ENCODE results near the gene NKD1. TPM values are rescaled to one million over a fixed set of nuclear protein-coding genes. Genes with fewer than 3 reads are reported as not detected.

Gene NKD1
- total RNA-seq, 1 donor from 2014 or later = 54.7 TPM

DNA sequence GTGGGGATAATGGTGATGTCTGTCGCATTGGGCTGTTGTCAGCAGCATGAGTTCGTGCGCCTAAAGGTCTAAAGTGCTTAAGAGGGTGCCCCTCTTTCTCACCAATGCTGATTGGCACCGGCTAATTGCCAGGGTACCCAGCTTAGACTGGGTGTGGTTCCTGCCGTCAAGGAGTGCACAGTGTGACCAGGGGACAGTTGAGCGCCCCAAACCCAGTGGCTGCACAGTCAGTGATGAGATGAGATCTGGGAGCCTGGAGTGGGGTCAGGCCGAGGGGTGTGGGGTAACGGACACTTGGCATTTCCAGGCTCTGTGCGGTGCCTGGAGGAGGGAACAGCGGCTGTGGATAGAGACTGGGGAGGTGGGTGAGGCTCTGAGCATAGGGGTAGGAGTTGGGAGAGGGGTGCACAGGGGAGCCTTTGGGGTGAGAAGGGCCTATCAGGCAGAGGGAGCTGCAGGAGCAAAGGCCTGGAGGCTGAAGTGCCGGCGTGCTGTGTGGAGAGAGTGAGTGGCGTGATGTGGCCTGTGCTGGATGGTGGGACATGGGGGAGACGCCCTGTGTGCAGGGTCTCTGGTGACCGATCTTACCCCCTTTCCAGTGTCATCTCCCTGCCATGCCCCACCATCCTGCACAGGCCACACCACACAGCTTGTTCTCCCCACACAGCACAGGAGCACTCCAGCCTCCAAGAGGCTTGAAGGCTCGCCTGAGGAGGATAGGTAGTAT, 74.6 kb downstream of the NKD1 start:
- DNase-seq (ENCODE audit: low read depth, low spot score) = no peak
- no peaks in the 10 kb centered on the region for H3K27me3 Mint-ChIP-seq (ENCODE audit: low read depth)
- H3K27ac Mint-ChIP-seq (ENCODE audit: unreplicated experiment) = no peak overlapping the region
- H3K36me3 Mint-ChIP-seq (ENCODE audit: low read depth) = no peaks in the 10 kb centered on the region
- H3K4me1 Mint-ChIP-seq = peaks cover 8% of the 10 kb centered on the region
- H3K9me3 Mint-ChIP-seq = no peaks in the 10 kb centered on the region
- H3K4me3 Mint-ChIP-seq = peak overlapping the region; percentile 15
- TF ChIP-seq, protein P1, sequence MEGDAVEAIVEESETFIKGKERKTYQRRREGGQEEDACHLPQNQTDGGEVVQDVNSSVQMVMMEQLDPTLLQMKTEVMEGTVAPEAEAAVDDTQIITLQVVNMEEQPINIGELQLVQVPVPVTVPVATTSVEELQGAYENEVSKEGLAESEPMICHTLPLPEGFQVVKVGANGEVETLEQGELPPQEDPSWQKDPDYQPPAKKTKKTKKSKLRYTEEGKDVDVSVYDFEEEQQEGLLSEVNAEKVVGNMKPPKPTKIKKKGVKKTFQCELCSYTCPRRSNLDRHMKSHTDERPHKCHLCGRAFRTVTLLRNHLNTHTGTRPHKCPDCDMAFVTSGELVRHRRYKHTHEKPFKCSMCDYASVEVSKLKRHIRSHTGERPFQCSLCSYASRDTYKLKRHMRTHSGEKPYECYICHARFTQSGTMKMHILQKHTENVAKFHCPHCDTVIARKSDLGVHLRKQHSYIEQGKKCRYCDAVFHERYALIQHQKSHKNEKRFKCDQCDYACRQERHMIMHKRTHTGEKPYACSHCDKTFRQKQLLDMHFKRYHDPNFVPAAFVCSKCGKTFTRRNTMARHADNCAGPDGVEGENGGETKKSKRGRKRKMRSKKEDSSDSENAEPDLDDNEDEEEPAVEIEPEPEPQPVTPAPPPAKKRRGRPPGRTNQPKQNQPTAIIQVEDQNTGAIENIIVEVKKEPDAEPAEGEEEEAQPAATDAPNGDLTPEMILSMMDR (conservative IDR thresholded peaks at IDR 0.05) = no peak

DNA sequence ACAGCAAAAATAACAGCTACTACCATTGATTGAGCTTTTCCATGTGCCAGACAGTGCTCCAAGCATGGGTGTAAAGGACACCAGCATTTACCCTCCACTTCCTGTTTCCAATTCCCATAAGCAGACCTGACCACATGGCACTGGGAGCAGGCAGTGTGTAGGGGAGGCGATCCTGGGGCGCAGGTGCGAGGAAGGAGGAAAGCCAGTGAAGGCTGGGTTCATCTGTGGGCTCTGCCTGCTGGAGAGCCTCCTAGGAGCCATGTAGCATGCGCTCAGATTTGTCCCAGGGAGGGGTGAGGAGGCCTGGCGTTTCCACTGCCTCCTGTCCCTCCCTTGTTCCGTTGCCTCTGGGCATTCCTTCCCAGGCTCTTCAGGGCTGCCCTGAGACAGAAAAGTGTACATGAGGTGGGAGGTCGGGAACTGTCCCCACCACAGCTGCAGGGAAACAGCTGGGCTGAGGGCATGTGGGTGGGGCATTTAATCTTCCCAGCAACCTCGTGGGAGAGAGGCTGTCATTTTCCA, 76.3 kb downstream of the NKD1 start:
- H3K27ac Mint-ChIP-seq (ENCODE audit: unreplicated experiment) = peak overlapping the region; percentile 67
- H3K36me3 Mint-ChIP-seq (ENCODE audit: low read depth) = peaks cover 2% of the 10 kb centered on the region
- H3K9me3 Mint-ChIP-seq = no peaks in the 10 kb centered on the region
- no peaks in the 10 kb centered on the region for H3K4me1 Mint-ChIP-seq
- no peak overlapping the region for H3K4me3 Mint-ChIP-seq
- H3K27me3 Mint-ChIP-seq (ENCODE audit: low read depth) = no peaks in the 10 kb centered on the region
- TF ChIP-seq, protein P1 (conservative IDR thresholded peaks at IDR 0.05) = no peak
- DNase-seq (ENCODE audit: low read depth, low spot score) = no peak

DNA sequence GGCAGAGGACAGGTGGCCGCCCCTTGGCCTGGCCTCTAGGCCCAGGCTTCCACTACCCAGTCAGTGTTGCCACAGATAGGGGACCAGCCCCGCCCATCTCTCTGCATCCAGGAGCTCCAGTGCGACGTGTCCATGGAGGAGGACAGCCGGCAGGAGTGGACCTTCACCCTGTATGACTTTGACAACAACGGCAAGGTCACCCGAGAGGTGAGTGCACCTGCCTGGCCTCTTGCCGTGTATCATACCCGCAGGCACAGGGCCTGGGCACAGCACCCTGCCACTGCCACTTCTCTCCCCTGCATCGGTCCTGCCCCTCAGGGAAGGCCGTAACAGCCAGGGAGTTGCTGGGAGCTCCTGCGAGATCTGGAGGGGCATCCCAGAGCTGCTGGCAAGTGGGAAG, 77.2 kb downstream of the NKD1 start:
- no peak overlapping the region for H3K4me3 Mint-ChIP-seq

DNA sequence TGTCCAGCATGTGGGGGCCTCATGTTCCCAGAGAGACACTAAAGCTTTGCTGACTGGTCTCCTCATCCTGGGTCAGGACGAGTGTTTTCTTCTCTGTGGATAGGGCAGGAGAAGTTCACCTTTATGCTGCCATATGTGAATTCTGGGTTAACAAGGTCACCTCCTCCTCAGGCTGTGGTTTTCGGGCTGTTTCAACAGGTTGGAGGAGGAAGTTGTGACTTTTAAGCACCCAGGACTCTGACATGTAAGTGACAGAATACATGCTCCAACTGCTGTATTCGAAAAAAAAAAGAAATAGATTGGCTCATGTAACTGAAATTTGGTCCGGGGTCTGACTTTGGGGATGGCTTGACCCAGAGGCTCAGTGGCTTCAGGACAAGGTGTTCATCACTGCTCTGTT, 78.7 kb downstream of the NKD1 start:
- no peak for DNase-seq (ENCODE audit: low read depth, low spot score)
- Mint-ChIP-seq H3K4me1 (no peaks in the 10 kb centered on the region), H3K36me3 (ENCODE audit: low read depth) (peaks cover 2% of the 10 kb centered on the region), H3K9me3 (no peaks in the 10 kb centered on the region), H3K27me3 (ENCODE audit: low read depth) (no peaks in the 10 kb centered on the region), H3K4me3 (no peak overlapping the region), H3K27ac (ENCODE audit: unreplicated experiment) (no peak overlapping the region)
- TF ChIP-seq, protein P1 (conservative IDR thresholded peaks at IDR 0.05) = no peak

More for the DNA sequence above, 77.2 kb downstream of the NKD1 start:
- Mint-ChIP-seq H3K4me1 (no peaks in the 10 kb centered on the region), H3K27ac (ENCODE audit: unreplicated experiment) (no peak overlapping the region), H3K9me3 (no peaks in the 10 kb centered on the region), H3K36me3 (ENCODE audit: low read depth) (peaks cover 2% of the 10 kb centered on the region), H3K27me3 (ENCODE audit: low read depth) (no peaks in the 10 kb centered on the region)
- DNase-seq (ENCODE audit: low read depth, low spot score) = no peak
- TF ChIP-seq, protein P1 (conservative IDR thresholded peaks at IDR 0.05) = no peak

DNA sequence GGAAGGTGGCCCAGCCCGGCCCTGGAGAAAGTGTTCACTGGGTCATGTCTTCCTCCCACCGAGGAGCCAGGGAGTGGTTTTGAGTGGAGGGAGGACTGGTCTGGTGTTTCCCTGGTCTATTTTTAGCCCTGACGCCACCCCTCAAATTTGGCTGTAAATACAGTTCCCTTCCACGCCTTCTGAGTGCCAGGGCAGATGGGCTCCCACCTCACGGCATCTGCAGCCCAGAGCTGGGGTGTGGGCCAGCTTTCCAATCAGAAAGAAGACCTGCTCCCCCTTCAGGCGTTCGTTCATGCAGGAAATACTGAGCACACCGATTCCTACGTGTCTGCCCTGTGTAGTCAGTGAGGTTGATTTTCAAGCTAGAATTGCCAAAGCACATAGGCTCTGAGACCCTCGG, 79.2 kb downstream of the NKD1 start:
- no peaks in the 10 kb centered on the region for H3K27me3 Mint-ChIP-seq (ENCODE audit: low read depth)
- TF ChIP-seq, protein P1 (conservative IDR thresholded peaks at IDR 0.05) = no peak
- H3K36me3 Mint-ChIP-seq (ENCODE audit: low read depth) = peaks cover 6% of the 10 kb centered on the region
- H3K9me3 Mint-ChIP-seq = no peaks in the 10 kb centered on the region
- no peaks in the 10 kb centered on the region for H3K4me1 Mint-ChIP-seq
- DNase-seq (ENCODE audit: low read depth, low spot score) = no peak
- H3K4me3 Mint-ChIP-seq = no peak overlapping the region
- H3K27ac Mint-ChIP-seq (ENCODE audit: unreplicated experiment) = peak overlapping the region; percentile 86
